Activated CD8-positive, alpha-beta memory T cell treated with anti-CD3 and anti-CD28 coated beads, Interleukin-2, amount 50 U/mL, for 1 hour (primary cell): ENCODE results near the gene ALMS1.
"Not testable (repeated sequence)": the region's sequence is repeated elsewhere in the genome, so short reads cannot be mapped to it uniquely, and the experiment has no call there.

Source experiments
- DNase-seq: peaks from one replicate; pipeline ENCODE4 v3.0.0-alpha.2; 2020; ENCODE audit errors: extremely low read depth

Gene ALMS1

DNA sequence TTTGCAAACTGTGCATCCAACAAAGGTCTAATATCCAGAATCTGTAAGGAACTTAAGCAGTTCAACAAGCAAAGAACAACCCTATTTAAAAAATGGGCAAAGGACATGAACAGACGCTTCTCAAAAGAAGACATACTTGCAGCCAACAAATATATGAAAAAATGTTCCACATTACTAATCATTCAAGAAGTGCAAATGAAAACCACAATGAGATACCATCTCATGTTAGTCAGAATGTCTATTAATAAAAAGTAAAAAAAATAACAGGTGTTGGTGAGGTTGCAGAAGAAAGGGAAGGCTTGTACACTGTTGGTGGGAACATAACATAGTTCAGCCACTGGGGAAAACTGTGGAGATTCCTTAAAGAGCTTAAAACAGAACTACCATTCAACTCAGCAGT, 130.4 kb downstream of the ALMS1 start:
- DNase-seq = no peak

- no peak for DNase-seq
Measured at GRCh38 chr2:73528688-73529087, 143.1 kb downstream of the ALMS1 start.

DNA sequence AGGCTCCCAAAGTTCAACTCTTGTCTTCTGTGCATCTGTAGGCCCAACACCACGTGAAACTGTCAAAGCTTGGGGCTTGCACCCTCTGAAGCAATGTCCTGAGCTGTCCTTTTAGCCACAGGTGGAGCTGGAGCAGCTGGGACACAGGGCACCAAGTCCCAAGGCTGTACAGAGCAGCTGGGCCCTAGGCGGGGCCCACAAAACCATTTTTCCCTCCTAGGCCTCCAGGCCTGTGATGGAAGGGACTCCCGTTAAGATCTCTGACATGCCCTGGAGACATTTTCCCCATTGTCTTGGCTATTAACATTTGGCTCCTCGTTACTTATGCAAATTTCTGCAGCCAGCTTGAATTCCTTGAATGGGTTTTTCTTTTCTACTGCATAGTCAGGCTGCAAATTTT, 145.1 kb downstream of the ALMS1 start:
- not testable (repeated sequence) for DNase-seq

GRCh38 chr2:73532381-73532780, 146.7 kb downstream of the ALMS1 start:
- no peak for DNase-seq

DNA sequence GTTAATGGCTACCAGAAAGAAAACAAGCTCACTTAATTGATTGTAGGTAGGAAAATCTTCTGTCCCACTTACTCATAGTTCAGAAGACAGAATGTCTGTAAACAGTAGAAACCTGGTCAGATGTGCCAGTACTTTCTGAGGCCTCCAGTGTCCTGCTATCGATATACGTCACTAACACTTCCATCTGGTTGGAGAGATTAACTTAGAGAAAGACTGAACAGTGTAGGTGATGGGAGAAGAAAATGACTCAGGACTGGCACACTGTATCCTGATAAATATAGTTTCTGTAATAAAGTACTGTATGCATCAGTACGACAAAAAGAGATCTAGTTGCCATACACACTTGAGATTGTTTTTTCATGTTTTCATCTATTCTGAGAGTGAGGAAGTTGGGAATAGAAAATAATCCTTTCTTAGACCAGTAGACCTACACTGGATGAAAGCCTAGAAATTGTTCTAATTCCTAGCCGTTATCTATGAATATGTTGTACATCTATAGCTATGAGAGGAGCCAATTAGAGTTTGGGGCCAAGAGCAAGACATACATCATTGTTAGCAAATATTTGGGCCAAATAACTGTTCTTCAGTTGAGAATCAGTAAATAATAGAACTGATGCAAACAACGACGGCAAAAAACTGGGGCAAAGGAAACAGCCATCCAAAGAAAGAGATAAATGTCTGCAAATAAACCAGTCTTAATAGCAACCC, 150.7 kb downstream of the ALMS1 start:
- no peak for DNase-seq

DNA sequence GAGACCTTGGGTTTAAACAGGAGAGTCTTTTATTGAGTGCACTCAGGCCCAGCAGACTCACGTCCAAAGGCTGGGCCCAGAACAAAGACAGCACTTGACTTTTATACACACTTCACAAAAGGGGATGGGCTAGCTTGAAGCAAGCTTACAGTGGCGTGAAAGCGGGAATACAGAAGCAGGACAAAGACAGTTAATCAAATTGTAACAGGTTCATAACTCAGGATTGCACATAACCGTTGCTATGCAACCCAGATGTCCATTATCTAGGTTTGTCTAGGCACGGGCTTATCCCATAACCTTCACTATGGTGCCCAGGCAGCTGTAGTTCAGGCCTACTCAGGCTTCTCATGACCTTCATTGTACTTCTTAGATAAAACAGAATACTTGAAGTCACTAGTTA, 175.2 kb downstream of the ALMS1 start:
- not testable (repeated sequence) for DNase-seq

DNA sequence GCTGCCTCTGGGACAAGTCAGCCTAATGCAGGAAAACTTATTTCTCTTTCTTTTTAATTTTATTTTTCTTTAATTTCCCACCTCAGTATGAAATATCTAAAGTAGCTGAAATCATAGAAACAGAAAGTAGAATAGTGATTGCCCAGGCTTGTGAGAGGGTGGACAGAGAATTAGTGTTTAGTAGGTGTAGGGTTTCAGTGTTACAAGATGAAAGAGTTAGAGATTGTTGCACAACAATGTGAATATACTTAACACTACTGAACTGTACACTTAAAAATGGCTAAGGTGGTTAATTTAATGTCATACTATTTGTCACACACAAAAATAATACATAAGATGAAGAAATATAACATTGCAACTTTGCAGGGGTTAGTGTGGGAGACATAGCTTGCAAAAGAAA, 175.8 kb downstream of the ALMS1 start:
- DNase-seq = no peak

DNA sequence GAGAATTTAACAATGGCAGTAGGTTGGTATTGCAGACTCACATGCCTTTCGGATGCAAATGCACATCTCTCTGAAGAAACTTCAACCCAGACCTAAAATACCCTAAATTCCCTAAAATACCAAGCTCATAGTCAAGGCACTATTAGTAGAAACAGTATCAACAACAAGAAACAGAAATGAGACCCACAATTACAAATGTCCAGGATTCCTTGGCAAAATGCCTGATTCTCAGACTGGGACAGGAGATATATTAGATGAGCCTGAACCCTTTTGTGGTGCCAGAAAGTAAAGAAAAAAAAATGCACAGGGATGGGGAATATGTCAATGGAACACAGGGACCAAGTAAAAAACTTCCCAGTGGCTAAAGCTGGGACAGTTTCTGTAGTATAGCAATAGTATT, 179.3 kb downstream of the ALMS1 start:
- DNase-seq = no peak

- DNase-seq = no peak
Measured at GRCh38 chr2:73566288-73566878, 180.7 kb downstream of the ALMS1 start.

GRCh38 chr2:73575261-73575660, 189.6 kb downstream of the ALMS1 start:
- DNase-seq = no peak

DNA sequence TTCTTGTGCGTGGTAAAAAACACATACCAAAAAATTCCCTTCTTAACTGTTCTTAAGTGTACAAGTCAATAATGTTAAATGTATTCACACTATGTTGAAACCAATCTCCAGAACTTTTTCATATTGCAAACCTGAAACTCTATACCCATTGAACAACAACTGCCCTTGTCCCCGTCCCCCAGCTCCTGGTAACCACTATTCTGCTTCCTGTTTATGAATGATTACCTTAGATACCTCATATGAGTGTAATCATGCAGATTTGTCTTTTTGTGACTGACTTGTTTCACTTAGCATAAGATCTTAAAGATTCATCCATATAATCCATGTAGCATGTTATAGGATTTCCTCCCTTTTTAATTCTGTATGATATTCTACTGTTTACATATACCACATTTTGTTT, 196.7 kb downstream of the ALMS1 start:
- DNase-seq = no peak

GRCh38 chr2:73588177-73588576, 202.5 kb downstream of the ALMS1 start:
- no peak for DNase-seq

- no peak for DNase-seq
Measured at GRCh38 chr2:73593680-73594079, 208.0 kb downstream of the ALMS1 start.

DNA sequence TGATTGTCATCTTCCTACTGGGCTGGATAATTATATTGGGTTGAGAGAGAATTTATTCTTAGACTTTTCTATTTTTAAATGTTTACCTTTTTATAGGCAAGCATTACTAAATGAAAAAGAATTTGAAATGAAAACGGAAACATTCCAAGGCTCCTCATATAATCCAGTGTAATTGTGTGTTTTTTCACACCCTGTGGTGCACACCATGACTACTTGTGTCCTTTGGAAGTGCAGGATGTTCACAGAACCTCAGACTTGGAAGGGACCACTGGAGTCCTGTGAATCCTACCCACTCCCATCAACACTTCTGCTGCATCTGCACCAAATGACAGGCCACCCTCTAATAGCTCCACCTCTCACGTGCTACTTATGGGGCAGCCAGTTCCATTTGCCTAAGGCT, 208.6 kb downstream of the ALMS1 start:
- no peak for DNase-seq

DNA sequence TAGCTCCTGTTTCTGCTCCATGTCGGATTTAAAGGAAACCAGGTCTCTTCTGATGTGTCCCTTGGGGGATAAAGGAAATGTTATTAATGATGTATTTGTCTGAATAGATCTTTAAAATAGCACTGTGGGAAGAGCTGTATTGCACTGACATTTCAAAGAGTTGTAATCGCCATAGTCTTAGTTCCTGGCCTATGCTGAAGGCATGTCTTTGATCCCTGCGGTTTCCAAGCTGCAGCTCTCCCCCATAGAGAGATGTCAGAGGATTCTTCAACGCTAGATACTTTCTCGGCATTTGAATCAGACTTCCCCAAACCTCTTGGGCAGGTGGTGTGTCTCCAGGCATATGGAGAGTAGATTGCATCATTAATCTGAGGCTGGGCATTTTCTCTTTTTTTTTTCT, 216.1 kb downstream of the ALMS1 start:
- DNase-seq = no peak

- not testable (repeated sequence) for DNase-seq
Measured at GRCh38 chr2:73603099-73603588, 217.5 kb downstream of the ALMS1 start.

DNA sequence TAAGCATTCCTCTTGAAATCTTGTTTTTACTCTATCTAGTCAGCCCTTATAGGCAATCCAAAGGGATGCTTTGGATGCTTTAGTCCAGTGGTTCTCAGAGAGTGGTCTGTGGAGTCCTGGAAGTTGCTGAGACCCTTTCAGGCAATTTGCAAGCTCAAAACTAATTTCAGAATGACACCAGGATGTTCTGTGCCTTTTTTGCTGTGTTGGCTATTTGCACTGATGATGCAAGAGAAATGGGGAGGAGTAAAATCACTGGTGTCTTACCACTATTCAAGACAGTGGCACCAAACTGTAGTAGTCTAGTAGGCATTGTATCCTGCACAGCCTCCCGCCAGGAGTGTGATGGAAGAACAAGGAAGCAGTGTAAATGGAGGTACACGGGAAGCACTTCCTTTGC, 219.0 kb downstream of the ALMS1 start:
- not testable (repeated sequence) for DNase-seq

- no peak for DNase-seq
Measured at GRCh38 chr2:73610111-73610510, 224.5 kb downstream of the ALMS1 start.

- DNase-seq = no peak
Measured at GRCh38 chr2:73611193-73611592, 225.6 kb downstream of the ALMS1 start.

GRCh38 chr2:73611867-73612266, 226.2 kb downstream of the ALMS1 start:
- no peak for DNase-seq

DNA sequence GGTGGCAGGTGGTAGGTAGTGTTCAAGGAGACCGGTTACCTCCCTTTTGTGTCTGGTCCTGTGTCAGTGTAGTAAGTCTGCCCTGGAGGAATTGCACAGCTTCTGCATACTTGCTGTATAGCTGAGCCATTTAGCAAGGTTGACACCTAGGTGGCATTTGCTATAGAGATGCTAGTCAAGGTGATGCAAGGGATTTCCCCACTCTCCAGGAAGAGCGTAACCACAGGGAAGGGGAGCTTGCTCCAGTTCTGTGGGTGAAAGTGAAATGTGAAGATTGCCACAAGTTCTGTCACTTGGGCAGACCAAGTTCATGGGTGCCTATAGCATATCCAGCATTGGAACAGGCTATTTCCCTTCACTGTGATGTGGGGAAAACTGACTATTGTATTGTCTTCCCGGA, 228.5 kb downstream of the ALMS1 start:
- no peak for DNase-seq

GRCh38 chr2:73614997-73615396, 229.4 kb downstream of the ALMS1 start:
- DNase-seq = no peak

DNA sequence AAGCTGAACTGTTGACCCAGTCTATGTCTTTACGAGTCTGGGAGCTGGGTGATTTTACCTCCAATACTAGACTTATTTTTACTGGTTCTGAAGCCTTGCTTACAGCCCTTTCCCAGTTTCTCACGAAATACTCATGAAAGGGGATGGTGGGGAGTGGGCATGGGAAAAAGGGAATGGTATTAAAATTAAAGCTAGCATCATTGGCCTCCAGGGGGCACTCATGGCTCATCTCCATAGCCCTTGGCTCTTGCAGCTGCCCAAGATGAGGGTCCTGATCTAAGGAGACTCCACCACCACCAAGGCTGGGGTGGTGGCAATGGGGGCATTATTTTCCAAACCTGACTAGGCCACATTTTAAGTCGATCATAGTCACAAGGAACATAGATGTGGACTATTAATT, 234.3 kb downstream of the ALMS1 start:
- not testable (repeated sequence) for DNase-seq

GRCh38 chr2:73624036-73624435, 238.4 kb downstream of the ALMS1 start:
- DNase-seq = not testable (repeated sequence)
